ENCODE data around the gene ADARB2. TPM values are rescaled to one million over a fixed set of nuclear protein-coding genes. Genes with fewer than 3 reads are reported as not detected.

Gene ADARB2
- total RNA-seq, 1 experiment from 2014 or later, result not detected

- DNase-seq (ENCODE audit: low spot score), result no peak
- in situ Hi-C loops (cut with HindIII; ENCODE audit: low sequenced_read_pairs), result no loop called here
Measured at GRCh38 chr10:1668399-1668798, 68.9 kb downstream of the ADARB2 start.

GRCh38 chr10:1667392-1667791 lies 69.9 kb downstream of the ADARB2 start:
- DNase-seq (ENCODE audit: low spot score), result no peak
- in situ Hi-C loops (cut with HindIII; ENCODE audit: low sequenced_read_pairs), result no loop called here

DNA sequence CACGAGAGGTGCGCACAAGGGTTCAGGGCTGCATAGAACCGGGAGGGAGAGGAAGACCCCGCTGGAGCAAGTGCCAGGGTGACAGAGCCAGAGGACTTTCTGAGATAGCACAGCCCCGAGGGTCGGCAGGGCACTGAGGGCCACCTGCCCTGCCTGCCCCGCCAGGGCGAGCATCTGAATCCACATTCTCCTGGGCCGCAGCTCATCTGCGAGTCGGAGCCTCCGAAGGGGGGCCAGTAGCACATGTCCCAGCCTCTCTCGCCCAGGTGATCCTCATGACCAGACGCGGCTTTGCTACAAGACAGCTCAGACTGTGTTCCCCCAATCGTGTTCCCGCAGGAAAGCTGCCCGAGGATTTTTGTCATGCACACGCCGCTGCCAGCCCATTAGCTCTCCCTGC lies 71.2 kb downstream of the ADARB2 start:
- DNase-seq (ENCODE audit: low spot score), result no peak
- in situ Hi-C loops (cut with HindIII; ENCODE audit: low sequenced_read_pairs), result no loop called here

DNA sequence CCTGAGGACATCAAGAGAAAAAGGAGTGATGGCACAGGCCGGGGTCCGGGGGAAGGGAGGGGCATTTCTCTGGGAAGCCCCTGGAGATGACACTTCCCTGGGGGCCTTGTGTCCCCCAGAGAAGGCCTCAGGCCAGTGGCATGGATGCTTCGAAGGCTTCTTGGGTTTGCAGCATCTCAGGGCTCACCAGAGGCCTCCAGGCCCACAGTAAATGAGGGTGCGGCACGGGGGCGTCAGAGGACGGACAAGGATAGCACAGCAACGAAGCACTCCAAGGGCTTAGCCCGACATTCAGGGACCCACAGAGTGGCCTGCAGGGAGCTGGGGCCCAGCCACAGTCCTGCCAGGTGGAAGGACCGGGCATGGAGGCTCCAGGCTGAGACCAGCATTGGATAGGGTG lies 71.6 kb downstream of the ADARB2 start:
- in situ Hi-C loops (cut with HindIII; ENCODE audit: low sequenced_read_pairs), result no loop called here
- DNase-seq (ENCODE audit: low spot score), result no peak

DNA sequence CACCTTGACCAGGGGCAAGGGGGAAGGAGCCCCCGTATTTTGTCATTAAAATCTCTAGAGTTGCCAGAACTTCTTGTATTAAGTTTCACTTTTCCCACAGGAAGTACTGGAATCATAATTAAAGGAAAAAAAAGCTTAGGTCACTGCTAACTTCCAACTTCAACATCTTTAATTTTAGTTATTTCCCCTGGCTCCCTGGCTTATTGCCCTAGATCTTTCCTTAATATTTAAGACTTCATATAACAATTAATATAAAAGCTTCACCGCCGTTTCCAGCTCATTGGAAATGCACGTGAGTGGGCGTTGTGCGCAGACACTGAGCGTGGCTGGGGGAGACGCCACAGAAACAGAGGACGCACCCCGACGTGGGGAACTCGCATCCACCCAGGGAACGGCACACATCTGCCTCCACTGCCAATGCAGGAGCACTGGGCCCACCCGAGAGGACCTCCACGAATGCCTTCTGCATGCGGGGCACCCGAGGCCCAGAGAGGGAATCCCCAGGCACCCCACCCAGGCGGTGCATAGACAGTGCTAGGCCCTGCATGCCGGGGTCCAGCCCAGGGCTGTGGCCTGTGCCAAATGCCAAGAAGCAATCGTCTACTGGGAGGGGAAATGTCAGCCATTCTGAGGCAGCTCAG lies 72.2 kb downstream of the ADARB2 start:
- DNase-seq (ENCODE audit: low spot score), result no peak
- in situ Hi-C loops (cut with HindIII; ENCODE audit: low sequenced_read_pairs), result no loop called here

GRCh38 chr10:1664333-1664964 lies 72.9 kb downstream of the ADARB2 start:
- DNase-seq (ENCODE audit: low spot score), result no peak

DNA sequence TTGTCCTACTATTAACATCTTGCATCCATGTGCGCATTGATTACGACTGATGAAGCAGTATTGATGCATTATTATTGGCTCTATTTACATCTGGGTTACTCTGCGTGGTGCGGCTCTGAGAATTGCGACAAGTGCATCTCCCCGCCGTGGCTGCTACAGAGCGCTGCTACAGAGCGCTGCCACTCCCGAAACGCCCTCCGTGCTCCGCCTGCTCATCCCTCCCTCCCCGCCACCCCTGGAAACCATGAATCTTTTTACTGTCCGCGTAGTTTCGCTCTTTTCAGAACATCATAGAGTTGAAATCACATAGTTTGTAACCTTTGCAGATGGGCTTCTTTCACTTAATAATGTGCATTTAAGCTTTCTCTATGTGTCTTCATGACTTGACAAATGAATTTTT lies 74.1 kb downstream of the ADARB2 start:
- in situ Hi-C loops (cut with HindIII; ENCODE audit: low sequenced_read_pairs), result no loop called here
- no peak for DNase-seq (ENCODE audit: low spot score)

More at GRCh38 chr10:1664333-1664964, 72.9 kb downstream of the ADARB2 start:
- in situ Hi-C loops (cut with HindIII; ENCODE audit: low sequenced_read_pairs), result no loop called here

DNA sequence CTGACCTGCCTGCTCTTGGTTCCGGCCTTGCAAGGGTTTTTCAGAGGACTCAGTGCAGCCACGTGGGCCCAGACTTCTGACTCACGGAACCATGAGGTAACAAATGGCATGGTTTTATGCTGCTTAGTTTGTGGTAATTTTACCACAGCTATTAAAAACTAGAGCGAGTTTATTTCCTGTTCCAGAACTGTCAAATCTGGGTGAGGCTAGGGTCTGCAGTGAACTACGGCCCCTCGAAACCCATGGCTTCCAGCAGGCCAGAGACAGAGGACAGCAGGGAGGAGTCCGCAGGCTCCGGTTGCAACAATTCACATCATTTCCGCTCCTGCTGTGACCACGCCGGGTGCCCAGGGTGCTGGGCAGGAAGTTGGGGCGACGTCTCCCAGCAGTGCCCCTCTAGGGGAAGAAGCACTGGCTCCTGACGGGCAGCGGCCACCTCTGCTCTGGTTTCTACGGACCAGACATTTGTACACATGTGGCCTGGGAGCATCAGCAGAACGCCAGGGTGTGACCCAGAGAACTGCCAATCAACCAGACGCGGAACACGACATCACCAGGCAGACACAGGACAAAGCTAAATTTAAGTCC lies 74.8 kb downstream of the ADARB2 start:
- no peak for DNase-seq (ENCODE audit: low spot score)
- in situ Hi-C loops (cut with HindIII; ENCODE audit: low sequenced_read_pairs), result no loop called here

GRCh38 chr10:1661859-1662437 lies 75.4 kb downstream of the ADARB2 start:
- no peak for DNase-seq (ENCODE audit: low spot score)
- in situ Hi-C loops (cut with HindIII; ENCODE audit: low sequenced_read_pairs), result no loop called here

DNA sequence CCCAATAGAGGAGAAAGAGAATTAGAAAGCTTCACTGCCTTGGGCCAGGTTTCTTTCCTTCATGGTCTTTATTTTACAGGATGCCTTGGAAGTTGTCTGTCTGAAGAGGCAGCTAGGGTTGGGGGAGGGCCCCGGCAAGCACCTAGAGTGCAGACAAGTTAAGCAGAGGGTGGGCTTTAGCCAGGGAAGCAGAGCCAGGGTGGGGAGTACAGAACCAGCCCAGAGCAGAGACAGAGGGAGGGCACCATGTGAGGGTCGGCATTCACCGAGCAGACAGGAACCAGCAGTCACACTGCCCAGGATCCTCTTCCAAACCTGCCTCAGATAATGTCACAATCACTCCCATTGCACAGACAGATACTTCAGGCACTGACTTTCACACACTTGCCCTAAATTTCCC lies 75.9 kb downstream of the ADARB2 start:
- DNase-seq (ENCODE audit: low spot score), result no peak
- in situ Hi-C loops (cut with HindIII; ENCODE audit: low sequenced_read_pairs), result no loop called here

DNA sequence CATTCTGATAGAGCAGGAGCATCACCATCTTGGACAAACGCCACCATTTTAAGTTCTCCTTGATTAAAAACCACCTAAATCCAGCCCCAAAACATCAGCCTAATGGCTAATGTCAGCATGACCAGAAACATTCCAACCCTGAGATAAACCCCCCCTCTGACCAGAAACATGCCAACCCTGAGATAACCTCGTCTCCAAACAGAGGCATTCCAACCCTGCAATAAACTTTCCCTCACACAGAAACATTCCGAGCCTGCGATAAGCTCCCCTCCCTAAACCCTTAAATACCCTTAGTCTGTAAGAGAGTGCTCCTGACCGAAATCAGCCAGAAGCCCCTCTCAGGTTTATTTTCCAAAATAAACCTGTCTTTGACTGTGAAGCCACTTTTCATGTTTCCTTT lies 76.5 kb downstream of the ADARB2 start:
- in situ Hi-C loops (cut with HindIII; ENCODE audit: low sequenced_read_pairs), result no loop called here

GRCh38 chr10:1660386-1660785 lies 76.9 kb downstream of the ADARB2 start:
- in situ Hi-C loops (cut with HindIII; ENCODE audit: low sequenced_read_pairs), result no loop called here
- no peak for DNase-seq (ENCODE audit: low spot score)

More for the DNA sequence above, 76.5 kb downstream of the ADARB2 start:
- DNase-seq (ENCODE audit: low spot score), result no peak

DNA sequence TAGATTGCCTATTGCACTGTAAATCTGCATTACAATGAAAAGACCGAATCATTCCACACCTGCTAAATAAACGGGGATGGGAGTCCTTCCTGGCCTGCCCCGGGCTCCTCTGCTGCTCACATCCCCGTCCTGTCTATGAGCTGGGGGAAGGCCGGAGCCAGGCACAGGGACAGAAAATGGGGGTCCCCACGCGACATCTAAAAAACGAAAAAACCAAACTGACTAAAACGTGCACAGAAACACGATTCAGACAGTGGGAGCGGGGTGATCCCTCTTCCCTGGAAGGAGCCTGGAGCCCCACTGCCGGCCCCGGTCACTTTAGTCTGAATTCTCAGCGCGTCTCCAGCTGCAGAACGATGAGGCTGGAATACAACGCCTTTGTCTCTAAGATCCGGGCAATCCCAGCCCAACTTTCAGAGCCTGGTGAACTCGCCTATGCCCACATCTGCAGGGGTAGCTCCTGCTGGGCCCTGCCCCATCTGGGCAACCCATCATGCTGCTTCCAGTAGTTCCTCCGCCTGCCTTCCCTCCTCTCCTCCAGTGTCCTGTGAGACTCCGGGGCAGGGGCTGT lies 78.0 kb downstream of the ADARB2 start:
- no peak for DNase-seq (ENCODE audit: low spot score)

DNA sequence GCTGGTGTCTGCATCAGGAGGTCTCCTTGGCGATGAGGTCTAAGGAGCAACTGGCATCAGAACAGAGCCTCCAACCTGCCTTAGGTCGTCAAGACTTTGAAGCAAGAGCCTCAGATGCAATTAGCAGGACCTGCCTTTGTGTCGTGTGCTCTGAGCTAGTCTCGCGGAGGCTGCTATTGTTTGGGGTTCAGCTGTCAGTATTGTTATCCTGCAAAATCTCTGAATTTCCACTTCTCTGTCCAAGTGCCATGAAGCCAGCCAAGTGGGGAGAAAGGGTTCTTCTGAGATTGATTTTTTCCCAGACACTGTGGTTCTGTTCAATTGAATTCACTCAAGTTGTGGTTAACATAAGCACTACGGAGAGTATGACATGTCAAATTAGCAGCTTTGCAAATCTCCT lies 78.7 kb downstream of the ADARB2 start:
- no peak for DNase-seq (ENCODE audit: low spot score)
- in situ Hi-C loops (cut with HindIII; ENCODE audit: low sequenced_read_pairs), result no loop called here

More for the DNA sequence above, 78.0 kb downstream of the ADARB2 start:
- in situ Hi-C loops (cut with HindIII; ENCODE audit: low sequenced_read_pairs), result no loop called here

DNA sequence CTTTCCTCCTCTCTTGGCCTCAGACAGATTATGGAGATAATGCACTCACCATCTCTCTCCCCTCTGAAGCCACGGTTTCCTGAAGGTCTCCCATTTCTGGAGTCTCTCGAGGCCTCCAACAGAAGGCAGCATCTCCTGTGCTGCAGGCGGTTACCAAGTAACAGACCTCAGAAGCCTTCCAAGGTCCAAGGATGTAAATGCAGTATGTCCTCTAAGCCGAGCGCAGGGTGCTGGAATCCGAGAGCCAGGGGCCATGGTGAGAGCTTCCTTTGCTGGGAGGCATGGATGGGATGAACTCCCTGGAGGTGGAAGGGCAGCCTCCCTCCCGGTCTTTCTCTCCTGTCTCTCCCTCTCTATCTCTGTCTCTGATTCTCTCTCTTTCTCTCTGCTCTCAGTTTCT lies 79.8 kb downstream of the ADARB2 start:
- in situ Hi-C loops (cut with HindIII; ENCODE audit: low sequenced_read_pairs), result no loop called here
- DNase-seq (ENCODE audit: low spot score), result no peak

GRCh38 chr10:1655367-1655766 lies 82.0 kb downstream of the ADARB2 start:
- DNase-seq (ENCODE audit: low spot score), result no peak
- in situ Hi-C loops (cut with HindIII; ENCODE audit: low sequenced_read_pairs), result no loop called here

DNA sequence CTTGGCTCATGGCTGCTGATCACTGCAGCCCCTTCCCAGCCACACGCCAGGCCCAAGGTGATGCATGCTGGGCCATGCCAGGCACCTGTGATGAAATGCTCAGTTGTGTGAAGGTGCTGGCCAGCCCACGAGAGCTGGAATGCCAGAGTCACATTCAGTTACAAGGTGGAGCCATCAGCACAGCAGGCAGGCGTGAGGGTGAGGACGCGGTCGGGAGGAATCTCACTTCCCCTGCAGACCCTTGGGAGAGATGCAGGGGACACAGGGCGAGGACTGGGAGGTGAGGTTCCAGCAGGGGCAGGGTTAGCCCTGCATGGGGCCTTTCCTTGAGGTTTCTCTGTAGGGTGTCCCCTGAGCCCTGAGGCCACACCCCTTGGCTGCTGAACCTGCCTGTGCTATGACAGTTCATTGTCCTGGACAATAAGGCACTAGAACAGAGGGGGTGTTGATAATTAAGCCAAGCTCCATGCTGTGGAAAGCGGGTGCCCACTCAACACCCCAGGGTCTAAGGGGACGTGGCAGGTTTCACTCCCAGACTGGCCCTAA lies 82.4 kb downstream of the ADARB2 start:
- in situ Hi-C loops (cut with HindIII; ENCODE audit: low sequenced_read_pairs), result no loop called here
- no peak for DNase-seq (ENCODE audit: low spot score)

DNA sequence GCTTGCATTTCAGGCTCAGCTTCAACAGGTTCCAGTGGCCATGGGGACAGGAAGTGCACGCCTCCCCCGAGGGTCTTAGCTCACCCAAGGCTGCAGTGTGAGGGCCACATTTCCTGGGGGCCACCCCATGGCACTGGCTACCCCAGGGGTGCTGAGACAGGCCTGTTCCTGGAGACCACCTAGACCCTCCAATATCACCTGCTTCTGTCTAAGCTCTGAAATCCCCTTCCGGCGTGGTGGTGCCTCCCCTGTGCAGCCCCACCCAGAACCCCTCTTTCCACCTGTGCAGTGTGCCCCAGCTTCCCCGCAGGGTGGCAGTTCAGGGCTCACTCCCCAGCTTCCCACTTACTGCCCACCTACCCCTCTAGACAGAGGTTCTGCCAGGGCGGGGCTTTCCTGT lies 83.1 kb downstream of the ADARB2 start:
- no peak for DNase-seq (ENCODE audit: low spot score)
- in situ Hi-C loops (cut with HindIII; ENCODE audit: low sequenced_read_pairs), result no loop called here

DNA sequence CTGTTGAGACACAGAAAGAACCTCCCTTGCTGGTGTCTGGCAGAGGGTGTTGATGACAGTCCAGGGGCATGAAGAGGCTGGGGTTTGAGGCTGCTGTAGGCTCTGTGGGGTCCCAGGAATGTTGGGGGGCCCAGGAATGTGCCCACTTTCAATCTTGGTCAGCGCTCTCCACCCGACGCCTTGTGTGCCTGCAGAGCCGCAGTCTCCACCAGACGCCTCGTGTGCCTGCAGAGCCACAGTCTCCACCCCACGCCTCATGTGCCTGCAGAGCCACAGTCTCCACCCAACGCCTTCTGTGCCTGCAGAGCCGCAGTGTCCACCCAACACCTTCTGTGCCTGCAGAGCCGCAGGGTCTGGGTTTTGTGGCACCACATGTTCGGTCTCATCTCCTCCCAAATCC lies 84.0 kb downstream of the ADARB2 start:
- in situ Hi-C loops (cut with HindIII; ENCODE audit: low sequenced_read_pairs), result no loop called here
- no peak for DNase-seq (ENCODE audit: low spot score)

DNA sequence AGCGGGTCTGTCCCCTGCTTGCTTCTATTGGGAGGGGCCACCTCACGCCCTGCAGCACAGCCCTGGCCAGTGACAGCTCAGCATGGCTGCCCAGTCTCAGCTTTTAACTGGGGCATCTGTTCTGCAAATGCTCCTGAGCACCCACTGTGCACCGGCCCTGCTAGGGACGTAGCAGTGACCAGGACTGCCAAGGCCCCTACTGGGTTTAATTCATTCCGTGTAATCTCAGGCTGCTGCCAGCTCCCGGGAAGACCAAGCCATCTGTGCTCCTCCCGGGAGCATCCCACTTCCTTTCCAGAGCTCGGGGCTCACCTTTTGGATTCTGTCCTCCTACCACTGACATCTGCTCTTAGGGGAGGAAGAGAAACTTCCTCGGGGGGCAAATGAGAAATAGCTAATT lies 85.2 kb downstream of the ADARB2 start:
- in situ Hi-C loops (cut with HindIII; ENCODE audit: low sequenced_read_pairs), result no loop called here
- peak; percentile 98 for DNase-seq (ENCODE audit: low spot score)
